Stomach (tissue), 19 donors: ENCODE data around the gene GIPC2. TPM values are rescaled to one million over a fixed set of nuclear protein-coding genes. Genes with fewer than 3 reads are reported as not detected.
"Not testable (repeated sequence)": the region's sequence is repeated elsewhere in the genome, so short reads cannot be mapped to it uniquely, and the experiment has no call there.

ENCODE experiments used
- DNase-seq, 2 donors: peaks; one replicate each; pipeline versions ENCODE4 v3.0.0 to v3.0.0-alpha.2; 2013 to 2019
- H3K27ac ChIP-seq, 5 donors: fragments of 200-600 bp in 4 of 5; sonication (generic) in 4 of 5; one replicate each; pipeline ENCODE4 v1.5.1; 2013 to 2019; ENCODE audit warnings: mild to moderate bottlenecking in 1 of 5, moderate library complexity in 1 of 5
- H3K27me3 ChIP-seq, 3 donors: fragments of 200-600 bp; sonication (generic); one replicate each; pipeline ENCODE4 v1.5.1; 2017 to 2019; ENCODE audit warnings: mixed run types in 1 of 3
- H3K36me3 ChIP-seq, 4 donors: fragments of 200-600 bp; sonication (generic); 1 replicate in 3 of 4; 2 replicates in 1 of 4; pipeline ENCODE4 v1.5.1; 2016 to 2019
- H3K4me1 ChIP-seq, 4 donors: fragments of 200-600 bp; sonication (generic); one replicate each; pipeline ENCODE4 v1.5.1; 2016 to 2019
- H3K4me3 ChIP-seq, 4 donors: fragments of 200-600 bp; sonication (generic) in 3 of 4; one replicate each; pipeline ENCODE4 v1.5.1; 2016 to 2019; ENCODE audit warnings: mild to moderate bottlenecking in 1 of 4
- H3K9me3 ChIP-seq, 4 donors: fragments of 200-600 bp; sonication (generic); one replicate each; pipeline ENCODE4 v1.5.1; 2016 to 2019
- CTCF ChIP-seq, 7 experiments: fragments of 450-650 bp in 4 of 7; fragments of 200-600 bp in 3 of 7; sonication (generic) in 3 of 7; IDR thresholded peaks; one replicate each; pipeline ENCODE4 v1.5.1; 2016 to 2019; ENCODE audit warnings: antibody characterized with exemption in 7 of 7, control low read depth in 2 of 7, mild to moderate bottlenecking in 1 of 7
- EP300 ChIP-seq: sonication (generic); formaldehyde crosslinking; IDR thresholded peaks from one replicate; pipeline ENCODE4 v1.6.1; 2017; ENCODE audit warnings: antibody characterized with exemption
- POLR2A ChIP-seq, 4 donors: fragments of 450-650 bp; IDR thresholded peaks; one replicate each; pipeline ENCODE4 v1.6.1; 2016; ENCODE audit warnings: antibody characterized with exemption in 4 of 4, control low read depth in 2 of 4, mild to moderate bottlenecking in 1 of 4, moderate library complexity in 1 of 4
- POLR2AphosphoS5 ChIP-seq, 3 donors: sonication (generic); formaldehyde crosslinking; IDR thresholded peaks; one replicate each; pipeline ENCODE4 v1.6.1; 2016; ENCODE audit warnings: antibody characterized with exemption in 3 of 3
- WGBS, 5 donors: extraction: QIAGEN DNeasy Blood & Tissue Kit in 3 of 5; methylation state at CpG; one replicate each; pipeline versions ENCODE4 v1.1.5 to v1.1.7; 2013 to 2018; 5-methylcytosine and 5-hydroxymethylcytosine counted together
- intact Hi-C: fragments of 100-400 bp; cut with DNase I; formaldehyde crosslinking; loops from one replicate; pipeline ENCODE4 v1.15.1; 2023; ENCODE audit warnings: low total_unique reads
- long read RNA-seq, 10 donors: transcript quantifications; one replicate each; lab custom pipeline, GENCODE V29; 2026
- polyA plus RNA-seq, 3 donors: library from polyadenylated mRNA; stranded (reverse); fragments of 200-250 nt; gene quantifications; one replicate each; pipeline ENCODE4 v1.2.3, GENCODE V29; 2013
- total RNA-seq, 5 donors: library from RNA; depleted of rRNA; stranded (reverse); fragments of >200 nt; gene quantifications; one replicate each; pipeline versions ENCODE4 v1.1.0 to v1.2.3, GENCODE V29; 2014 to 2016
- donor health status: healthy with polysubstance abuse.
- donor health status: Bipolar disorder and iron deficiency.
- donor health status: healthy.

GIPC2 gene
- total RNA-seq (10 to 100 TPM in 1 of 5 donors, 1 to 10 TPM in 4; 2.3 to 23.8 (median 8.4) TPM), polyA plus RNA-seq (1 to 10 TPM; 4.0 to 5.8 (median 4.6) TPM)
- long read RNA-seq, donor 1, partial matches to known transcripts = 0 of 1 reads
- long read RNA-seq, donor 1, other reads (novel, unspliced or antisense) = 0 of 1 reads
- long read RNA-seq, donor 2, transcript GIPC2-201 (6 exons, 3,847 nt) = major isoform, 5 of 5 reads
- long read RNA-seq, donor 2, partial matches to known transcripts = 0 of 5 reads
- long read RNA-seq, donor 2, other reads (novel, unspliced or antisense) = 0 of 5 reads
- long read RNA-seq, donor 3 = 0 reads
- long read RNA-seq, donor 4, partial matches to known transcripts = 0 of 1 reads
- long read RNA-seq, donor 4, other reads (novel, unspliced or antisense) = 0 of 1 reads
- long read RNA-seq, donor 5 = 0 reads
- long read RNA-seq, donor 6 = 0 reads
- long read RNA-seq, donor 7, partial matches to known transcripts = 0 of 2 reads
- long read RNA-seq, donor 7, other reads (novel, unspliced or antisense) = 0 of 2 reads
- long read RNA-seq, donor 8 = 0 reads
- long read RNA-seq, donor 9, partial matches to known transcripts = 0 of 1 reads
- long read RNA-seq, donor 9, other reads (novel, unspliced or antisense) = 0 of 1 reads
- long read RNA-seq, donor 10, transcript GIPC2-201 (6 exons, 3,847 nt) = major isoform, 5 of 5 reads
- long read RNA-seq, donor 10, partial matches to known transcripts = 0 of 5 reads
- long read RNA-seq, donor 10, other reads (novel, unspliced or antisense) = 0 of 5 reads

GRCh38 chr1:78045926-78046778 is at the start of gene GIPC2:
GIPC2 (plus strand) TSS chr1:78045966; CDS start chr1:78046095, 129 bp downstream.
- intact Hi-C loops = no loop called here

GRCh38 chr1:77996734-77997133 is 49.0 kb upstream of the GIPC2 start:
- Histone ChIP-seq H3K36me3 (peaks cover 0 to 20% (median 11%) of the 10 kb centered on the region in 4 donors), H3K4me3 (no peak overlapping the region), H3K4me1 (no peaks in the 10 kb centered on the region), H3K27ac (no peak overlapping the region), H3K9me3 (no peaks in the 10 kb centered on the region), H3K27me3 (no peaks in the 10 kb centered on the region)
- no peak for TF ChIP-seq CTCF (IDR thresholded peaks at IDR 0.05)
- TF ChIP-seq POLR2AphosphoS5 (IDR thresholded peaks at IDR 0.05) = no peak
- TF ChIP-seq POLR2A (IDR thresholded peaks at IDR 0.05) = no peak
- TF ChIP-seq EP300 = no peak
- no peak for DNase-seq
- 87 to 97% (median 96%) methylated on average over 5 of the region's 5 CpGs for WGBS, 5 donors
- intact Hi-C loops = no loop called here

More at GRCh38 chr1:78045926-78046778, at the start of gene GIPC2:
- no peaks in the 10 kb centered on the region for H3K36me3 ChIP-seq
- TF ChIP-seq POLR2A (IDR thresholded peaks at IDR 0.05) (no peak), CTCF (IDR thresholded peaks at IDR 0.05) (no peak), POLR2AphosphoS5 (IDR thresholded peaks at IDR 0.05) (no peak), EP300 (no peak)
- H3K27me3 ChIP-seq = peaks cover 0 to 24% (median 8%) of the 10 kb centered on the region in 3 donors
- DNase-seq = peak; percentile 43 to 78
- H3K4me1 ChIP-seq = peaks cover 7 to 33% (median 15%) of the 10 kb centered on the region in 4 donors
- H3K27ac ChIP-seq = peak within 1 kb of the TSS; percentile 63 to 81 (median 67)
- peak within 1 kb of the TSS; percentile 66 to 77 (median 68) for H3K4me3 ChIP-seq
- WGBS, 5 donors = 1 to 4% (median 3%) methylated on average over 63 to 85 of the region's 85 CpGs
- H3K9me3 ChIP-seq = no peaks in the 10 kb centered on the region

GRCh38 chr1:78000536-78000935 is 45.2 kb upstream of the GIPC2 start:
- WGBS, 5 donors = 88 to 94% (median 92%) methylated on average over 11 of the region's 11 CpGs

GRCh38 chr1:78003070-78003746 is 42.6 kb upstream of the GIPC2 start:
- Histone ChIP-seq H3K27me3 (no peaks in the 10 kb centered on the region), H3K36me3 (no peaks in the 10 kb centered on the region), H3K4me1 (peaks cover 5 to 36% (median 20%) of the 10 kb centered on the region in 4 donors), H3K4me3 (peak overlapping the region in 1 of 4 donors; percentile 2), H3K27ac (peak overlapping the region in 4 of 5 donors; percentile 84 to 93 (median 90)), H3K9me3 (no peaks in the 10 kb centered on the region)
- intact Hi-C loops = no loop called here
- 13 to 31% (median 23%) methylated on average over 3 of the region's 3 CpGs for WGBS, 5 donors
- TF ChIP-seq EP300 (no peak), CTCF (IDR thresholded peaks at IDR 0.05) (no peak), POLR2AphosphoS5 (IDR thresholded peaks at IDR 0.05) (no peak), POLR2A (IDR thresholded peaks at IDR 0.05) (no peak)
- no peak for DNase-seq

More at GRCh38 chr1:78000536-78000935, 45.2 kb upstream of the GIPC2 start:
- DNase-seq, H3K9me3 ChIP-seq, H3K4me3 ChIP-seq, H3K36me3 ChIP-seq, H3K27ac ChIP-seq, intact Hi-C loops, H3K27me3 ChIP-seq: not testable (repeated sequence)
- H3K4me1 ChIP-seq = peaks cover 5 to 13% (median 10%) of the 10 kb centered on the region in 4 donors
